GM19463 (cell line): Measurements from ENCODE around the gene GIGYF1.
"Not testable (repeated sequence)": the region's sequence is repeated elsewhere in the genome, so short reads cannot be mapped to it uniquely, and the experiment has no call there.

Experiments used
- ATAC-seq: cut with Tn5 transposase; IDR thresholded peaks from one replicate; pipeline ENCODE4 v1.9.1; 2021; ENCODE audit warnings: mild to moderate bottlenecking, moderate library complexity; ENCODE audit not compliant: unreplicated experiment

Gene GIGYF1, protein sequence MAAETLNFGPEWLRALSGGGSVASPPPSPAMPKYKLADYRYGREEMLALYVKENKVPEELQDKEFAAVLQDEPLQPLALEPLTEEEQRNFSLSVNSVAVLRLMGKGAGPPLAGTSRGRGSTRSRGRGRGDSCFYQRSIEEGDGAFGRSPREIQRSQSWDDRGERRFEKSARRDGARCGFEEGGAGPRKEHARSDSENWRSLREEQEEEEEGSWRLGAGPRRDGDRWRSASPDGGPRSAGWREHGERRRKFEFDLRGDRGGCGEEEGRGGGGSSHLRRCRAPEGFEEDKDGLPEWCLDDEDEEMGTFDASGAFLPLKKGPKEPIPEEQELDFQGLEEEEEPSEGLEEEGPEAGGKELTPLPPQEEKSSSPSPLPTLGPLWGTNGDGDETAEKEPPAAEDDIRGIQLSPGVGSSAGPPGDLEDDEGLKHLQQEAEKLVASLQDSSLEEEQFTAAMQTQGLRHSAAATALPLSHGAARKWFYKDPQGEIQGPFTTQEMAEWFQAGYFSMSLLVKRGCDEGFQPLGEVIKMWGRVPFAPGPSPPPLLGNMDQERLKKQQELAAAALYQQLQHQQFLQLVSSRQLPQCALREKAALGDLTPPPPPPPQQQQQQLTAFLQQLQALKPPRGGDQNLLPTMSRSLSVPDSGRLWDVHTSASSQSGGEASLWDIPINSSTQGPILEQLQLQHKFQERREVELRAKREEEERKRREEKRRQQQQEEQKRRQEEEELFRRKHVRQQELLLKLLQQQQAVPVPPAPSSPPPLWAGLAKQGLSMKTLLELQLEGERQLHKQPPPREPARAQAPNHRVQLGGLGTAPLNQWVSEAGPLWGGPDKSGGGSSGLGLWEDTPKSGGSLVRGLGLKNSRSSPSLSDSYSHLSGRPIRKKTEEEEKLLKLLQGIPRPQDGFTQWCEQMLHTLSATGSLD (N-terminal part only)

DNA sequence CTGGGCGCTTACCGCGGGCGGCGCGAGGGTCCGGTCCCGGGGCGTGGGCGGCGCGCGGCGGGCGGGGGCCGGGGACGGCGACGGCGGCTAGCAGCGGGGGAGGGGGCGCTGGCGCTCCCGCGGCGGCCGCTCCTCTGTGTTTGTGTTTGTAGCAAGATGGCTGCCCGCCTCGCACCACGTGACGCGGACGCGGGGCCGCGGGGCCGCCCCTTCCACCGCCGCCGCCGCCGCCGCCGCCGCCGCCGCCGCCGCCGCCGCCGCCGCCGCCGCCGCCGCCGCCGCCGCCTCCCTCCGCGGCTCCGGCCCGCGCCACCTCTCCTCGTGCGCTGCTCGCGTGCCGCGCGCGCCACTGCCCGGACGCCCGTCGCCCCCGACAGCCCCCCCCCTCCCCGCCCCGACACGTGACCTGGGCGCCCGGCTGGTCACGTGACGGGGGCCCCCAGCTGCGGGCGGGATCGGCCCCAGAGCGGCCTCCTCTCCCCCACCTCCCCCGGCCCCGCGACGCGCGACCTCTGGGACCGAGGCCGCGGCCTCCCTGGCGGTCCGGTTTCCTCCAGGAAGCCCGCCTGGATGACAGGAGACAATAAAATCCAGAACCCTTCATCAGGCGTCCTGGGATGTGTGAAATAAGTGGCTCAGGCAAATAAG lies at the start of gene GIGYF1:
TSS of gene GIGYF1 (minus strand) at position 153 of the 648 bp plus-strand sequence. CDS start 6,012 bp downstream, outside the sequence.
- peak; percentile 43 for ATAC-seq

DNA sequence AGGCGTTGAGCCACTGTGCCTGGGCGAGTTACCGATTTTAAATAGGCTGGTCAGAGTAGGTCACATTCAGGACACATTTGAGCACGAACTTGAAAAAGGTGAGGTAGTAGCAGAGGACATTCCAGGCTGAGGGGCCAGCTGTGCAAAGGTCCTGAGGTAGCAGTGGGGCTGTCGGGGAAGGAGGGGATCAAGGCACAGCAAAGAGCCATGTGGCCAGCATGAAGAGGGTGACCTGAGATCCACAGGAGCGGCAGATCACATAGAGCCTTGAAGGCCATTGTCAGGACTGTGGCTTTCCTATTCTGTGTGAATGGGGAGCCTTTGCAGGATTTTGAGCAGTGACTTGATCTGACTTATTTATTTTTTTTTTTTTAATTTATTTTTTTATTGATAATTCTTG lies 45.9 kb upstream of the GIGYF1 start:
- no peak for ATAC-seq

DNA sequence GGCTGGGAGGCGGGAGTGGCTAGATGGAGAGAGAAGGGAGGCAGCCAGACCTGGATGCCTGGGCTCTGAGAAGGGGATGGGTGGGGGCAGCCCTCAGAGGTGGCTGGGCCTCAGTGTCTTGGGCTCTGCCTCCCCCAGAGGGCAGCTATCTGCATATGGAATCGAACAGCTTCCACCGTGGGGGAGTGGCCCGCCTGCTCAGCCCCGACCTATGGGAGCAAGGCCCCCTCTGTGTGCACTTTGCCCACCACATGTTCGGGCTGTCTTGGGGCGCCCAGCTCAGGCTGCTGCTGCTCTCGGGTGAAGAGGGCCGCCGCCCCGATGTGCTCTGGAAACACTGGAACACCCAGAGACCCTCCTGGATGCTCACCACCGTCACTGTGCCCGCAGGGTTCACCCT lies 42.6 kb upstream of the GIGYF1 start:
- no peak for ATAC-seq

DNA sequence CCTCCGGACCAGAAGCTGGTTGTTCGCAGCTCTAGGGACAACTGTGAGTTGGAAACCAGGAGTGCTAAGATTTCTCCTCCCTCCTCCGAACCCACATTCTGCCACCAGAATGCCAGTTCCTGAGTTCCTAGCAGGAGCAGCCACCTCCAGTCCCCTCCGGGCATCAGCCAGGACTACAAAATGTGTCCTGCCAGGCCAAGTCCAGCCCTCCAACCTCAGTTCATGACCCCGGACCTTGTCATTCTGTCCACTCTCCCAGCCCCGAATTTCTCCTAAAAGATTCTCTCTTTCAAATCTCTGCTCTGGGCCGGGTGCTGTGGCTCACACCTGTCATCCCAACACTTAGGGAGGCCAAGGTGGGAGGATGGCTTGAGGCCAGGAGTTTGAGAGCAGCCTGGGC lies 41.7 kb upstream of the GIGYF1 start:
- no peak for ATAC-seq

DNA sequence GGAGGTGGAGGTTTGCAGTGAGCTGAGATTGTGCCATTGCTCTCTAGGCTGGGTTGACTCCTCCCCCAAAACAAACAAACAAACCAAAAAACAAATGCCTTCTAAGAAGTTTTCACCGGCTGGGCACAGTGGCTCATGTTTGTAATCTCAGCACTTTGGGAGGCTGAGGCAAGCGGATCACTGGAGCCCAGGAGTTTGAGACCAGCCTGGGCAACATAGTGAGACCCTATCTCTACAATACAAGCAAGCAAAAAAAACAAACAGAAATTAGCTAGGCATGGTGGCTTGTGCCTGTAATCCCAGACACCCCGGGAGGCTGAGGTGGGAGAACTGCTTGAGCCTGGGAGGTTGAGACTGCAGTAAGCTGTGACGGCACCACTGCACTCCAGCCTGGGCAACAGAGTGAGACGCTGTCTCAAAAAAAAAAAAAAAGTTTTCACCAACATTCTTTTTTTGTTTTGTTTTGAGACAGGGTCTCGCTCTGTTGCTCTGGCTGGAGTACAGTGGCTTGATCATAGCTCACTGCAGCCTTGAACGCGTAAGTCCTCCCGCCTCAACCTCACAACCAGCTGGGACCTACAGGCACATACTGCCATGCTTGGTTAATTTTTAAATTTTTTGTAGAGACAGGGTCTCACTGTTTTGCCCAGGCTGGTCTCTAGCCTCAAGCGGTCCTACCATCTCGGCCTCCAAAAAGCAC lies 38.0 kb upstream of the GIGYF1 start:
- ATAC-seq = no peak

DNA sequence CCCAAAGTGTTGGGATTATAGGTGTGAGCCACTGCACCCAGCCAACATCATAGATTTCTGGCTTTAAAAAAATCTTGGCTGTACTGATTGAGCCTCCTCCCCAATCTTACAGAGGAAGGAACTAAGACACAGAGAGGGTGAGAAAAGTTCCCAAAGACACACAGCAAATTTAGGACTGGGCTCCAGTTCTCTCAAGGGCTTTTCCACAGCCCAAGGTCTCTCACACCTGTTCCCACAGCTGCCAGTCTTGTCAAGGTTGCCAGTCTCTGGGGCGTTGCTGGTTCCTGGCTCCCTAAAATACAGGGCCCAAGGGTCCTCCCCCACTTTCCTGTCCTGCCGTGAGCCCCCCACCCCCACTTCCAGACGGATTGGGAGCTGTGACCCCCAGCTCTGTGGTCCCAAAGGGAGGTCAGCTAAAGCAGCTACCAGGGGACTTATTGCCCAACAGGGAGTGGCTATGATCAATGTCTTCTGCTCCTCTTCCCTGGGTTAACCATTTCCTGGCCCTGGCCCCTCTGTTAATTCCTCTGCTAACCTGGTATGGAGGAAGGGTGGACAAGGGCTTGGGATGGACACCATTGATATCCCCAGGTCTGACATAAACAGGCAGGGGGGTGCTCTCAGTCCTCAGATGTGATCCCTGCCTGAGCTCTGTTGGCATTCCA lies 36.2 kb upstream of the GIGYF1 start:
- ATAC-seq = no peak

DNA sequence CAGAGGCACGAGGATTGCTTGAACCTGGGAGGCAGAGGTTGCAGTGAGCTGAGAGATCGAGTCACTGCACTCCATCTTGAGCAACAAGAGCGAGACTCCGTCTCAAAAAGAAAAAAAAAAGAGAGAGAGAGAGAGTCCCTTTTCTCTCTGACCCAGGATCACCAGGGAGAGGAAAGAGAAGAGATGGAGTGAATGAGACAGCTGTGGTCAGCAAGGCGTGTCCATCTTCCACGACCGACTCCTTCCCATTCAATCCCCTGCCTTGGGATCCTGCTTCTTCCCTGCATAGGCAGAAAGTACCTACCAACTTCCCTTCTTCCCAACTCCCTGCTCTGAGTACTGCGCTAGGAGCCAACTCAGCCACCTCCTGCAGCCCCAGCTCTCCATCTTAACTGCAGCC lies 34.1 kb upstream of the GIGYF1 start:
- ATAC-seq = no peak

DNA sequence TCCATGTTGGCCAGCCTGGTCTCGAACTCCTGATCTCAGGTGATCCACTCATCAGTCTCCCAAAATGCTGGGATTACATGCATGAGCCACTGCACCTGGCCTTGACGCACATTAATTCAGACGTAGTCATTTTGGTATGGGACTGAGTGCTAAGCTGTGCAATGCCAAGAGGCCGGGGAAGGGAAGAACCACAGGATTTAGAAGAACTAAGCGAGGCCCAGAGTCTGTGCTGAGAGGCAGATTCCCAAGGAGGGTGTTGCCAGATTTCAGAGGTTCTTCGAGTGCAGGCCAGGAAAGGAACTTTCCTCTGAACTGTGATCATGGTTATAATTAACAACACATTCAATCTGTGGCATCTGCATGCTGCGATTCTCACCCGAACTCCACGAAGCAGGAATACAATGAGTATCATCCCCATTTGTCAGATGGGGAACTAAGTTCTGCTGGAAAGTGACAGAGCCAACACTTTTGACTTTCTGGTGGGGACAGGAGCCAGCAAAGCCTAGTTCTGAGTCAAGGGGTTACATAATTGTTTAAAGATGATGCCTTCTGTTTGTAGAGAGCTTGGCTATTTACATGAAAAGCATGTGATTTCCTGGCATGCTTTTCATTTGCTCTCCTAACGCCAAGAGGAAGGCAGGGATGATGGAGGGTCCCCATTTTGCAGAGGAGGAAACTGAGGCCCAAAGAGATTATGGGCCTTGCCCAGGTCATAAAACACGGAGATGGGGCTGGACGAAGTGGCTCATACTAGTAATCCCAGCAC lies 33.1 kb upstream of the GIGYF1 start:
- no peak for ATAC-seq

DNA sequence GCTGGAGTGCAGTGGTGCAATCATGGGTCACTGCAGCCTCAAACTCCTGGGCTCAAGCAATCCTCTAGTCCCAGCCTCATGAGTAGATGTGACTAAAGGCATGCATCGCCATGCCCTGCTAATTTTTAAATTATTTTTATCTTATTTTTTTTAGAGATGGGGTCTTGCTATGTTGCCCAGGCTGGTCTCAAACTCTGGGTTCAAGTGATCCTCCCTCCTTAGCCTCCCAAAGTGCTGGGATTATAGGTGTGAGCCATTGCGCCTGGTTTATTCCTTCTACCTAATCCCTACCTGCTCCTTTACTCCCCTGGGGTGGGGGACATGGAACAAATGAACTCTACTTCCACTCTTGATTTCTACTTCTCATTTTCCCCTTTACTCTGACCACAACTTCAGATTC lies 30.3 kb upstream of the GIGYF1 start:
- ATAC-seq = not testable (repeated sequence)

DNA sequence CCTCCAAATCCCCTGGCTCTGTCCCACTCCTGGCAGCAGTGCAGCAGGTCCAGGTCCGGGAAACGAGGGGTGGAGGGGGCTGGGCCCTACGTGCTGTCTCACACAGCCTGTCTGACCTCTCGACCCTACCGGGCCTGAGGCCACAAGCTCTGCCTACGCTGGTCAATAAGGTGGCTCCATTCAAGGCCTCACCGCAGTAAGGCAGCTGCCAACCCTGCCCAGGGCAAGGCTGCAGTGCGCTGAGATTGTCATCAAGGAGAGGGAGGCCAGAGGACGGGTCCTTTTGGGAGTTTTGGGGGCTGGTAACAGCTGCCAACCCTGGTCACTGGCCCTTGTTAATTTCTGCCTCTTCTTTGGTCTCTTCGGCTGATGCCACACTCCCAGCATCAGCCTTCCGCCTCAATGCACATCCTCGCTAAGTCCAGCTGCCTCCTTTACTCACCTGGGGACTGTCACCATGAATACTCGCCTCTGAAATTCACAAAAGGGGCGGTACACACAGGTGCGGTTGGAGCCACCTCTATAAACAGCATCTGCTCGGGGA lies 29.8 kb upstream of the GIGYF1 start:
- ATAC-seq = no peak

DNA sequence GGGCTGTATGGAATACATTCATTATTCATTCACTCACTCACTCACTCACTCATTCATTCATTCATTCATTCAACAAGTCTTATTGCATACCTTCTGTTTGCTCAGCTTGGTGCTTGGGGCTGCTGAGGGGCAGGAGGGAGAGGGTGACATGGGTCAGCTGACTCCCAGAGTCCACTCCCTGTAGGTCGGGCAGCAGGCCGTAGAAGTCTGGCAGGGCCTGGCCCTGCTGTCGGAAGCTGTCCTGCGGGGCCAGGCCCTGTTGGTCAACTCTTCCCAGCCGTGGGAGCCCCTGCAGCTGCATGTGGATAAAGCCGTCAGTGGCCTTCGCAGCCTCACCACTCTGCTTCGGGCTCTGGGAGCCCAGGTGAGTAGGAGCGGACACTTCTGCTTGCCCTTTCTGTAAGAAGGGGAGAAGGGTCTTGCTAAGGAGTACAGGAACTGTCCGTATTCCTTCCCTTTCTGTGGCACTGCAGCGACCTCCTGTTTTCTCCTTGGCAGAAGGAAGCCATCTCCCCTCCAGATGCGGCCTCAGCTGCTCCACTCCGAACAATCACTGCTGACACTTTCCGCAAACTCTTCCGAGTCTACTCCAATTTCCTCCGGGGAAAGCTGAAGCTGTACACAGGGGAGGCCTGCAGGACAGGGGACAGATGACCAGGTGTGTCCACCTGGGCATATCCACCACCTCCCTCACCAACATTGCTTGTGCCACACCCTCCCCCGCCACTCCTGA lies 28.6 kb upstream of the GIGYF1 start:
- ATAC-seq = no peak

DNA sequence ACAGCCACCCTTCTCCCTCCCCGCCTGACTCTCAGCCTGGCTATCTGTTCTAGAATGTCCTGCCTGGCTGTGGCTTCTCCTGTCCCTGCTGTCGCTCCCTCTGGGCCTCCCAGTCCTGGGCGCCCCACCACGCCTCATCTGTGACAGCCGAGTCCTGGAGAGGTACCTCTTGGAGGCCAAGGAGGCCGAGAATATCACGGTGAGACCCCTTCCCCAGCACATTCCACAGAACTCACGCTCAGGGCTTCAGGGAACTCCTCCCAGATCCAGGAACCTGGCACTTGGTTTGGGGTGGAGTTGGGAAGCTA lies 27.4 kb upstream of the GIGYF1 start:
- ATAC-seq = no peak

DNA sequence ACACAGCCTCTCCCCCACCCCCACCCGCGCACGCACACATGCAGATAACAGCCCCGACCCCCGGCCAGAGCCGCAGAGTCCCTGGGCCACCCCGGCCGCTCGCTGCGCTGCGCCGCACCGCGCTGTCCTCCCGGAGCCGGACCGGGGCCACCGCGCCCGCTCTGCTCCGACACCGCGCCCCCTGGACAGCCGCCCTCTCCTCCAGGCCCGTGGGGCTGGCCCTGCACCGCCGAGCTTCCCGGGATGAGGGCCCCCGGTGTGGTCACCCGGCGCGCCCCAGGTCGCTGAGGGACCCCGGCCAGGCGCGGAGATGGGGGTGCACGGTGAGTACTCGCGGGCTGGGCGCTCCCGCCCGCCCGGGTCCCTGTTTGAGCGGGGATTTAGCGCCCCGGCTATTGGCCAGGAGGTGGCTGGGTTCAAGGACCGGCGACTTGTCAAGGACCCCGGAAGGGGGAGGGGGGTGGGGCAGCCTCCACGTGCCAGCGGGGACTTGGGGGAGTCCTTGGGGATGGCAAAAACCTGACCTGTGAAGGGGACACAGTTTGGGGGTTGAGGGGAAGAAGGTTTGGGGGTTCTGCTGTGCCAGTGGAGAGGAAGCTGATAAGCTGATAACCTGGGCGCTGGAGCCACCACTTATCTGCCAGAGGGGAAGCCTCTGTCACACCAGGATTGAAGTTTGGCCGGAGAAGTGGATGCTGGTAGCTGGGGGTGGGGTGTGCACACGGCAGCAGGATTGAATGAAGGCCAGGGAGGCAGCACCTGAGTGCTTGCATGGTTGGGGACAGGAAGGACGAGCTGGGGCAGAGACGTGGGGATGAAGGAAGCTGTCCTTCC lies 26.8 kb upstream of the GIGYF1 start:
- ATAC-seq = no peak

DNA sequence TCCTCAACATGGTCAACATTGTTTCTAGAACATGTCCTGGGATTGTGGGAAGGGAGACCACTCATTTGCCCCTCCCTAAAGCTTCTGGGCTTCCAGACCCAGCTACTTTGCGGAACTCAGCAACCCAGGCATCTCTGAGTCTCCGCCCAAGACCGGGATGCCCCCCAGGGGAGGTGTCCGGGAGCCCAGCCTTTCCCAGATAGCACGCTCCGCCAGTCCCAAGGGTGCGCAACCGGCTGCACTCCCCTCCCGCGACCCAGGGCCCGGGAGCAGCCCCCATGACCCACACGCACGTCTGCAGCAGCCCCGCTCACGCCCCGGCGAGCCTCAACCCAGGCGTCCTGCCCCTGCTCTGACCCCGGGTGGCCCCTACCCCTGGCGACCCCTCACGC lies 26.2 kb upstream of the GIGYF1 start, which contains the start of gene EPO:
TSS of gene EPO (plus strand) at position 190 of the 392 bp plus-strand sequence. CDS start 513 bp downstream, outside the sequence.
- ATAC-seq = no peak

DNA sequence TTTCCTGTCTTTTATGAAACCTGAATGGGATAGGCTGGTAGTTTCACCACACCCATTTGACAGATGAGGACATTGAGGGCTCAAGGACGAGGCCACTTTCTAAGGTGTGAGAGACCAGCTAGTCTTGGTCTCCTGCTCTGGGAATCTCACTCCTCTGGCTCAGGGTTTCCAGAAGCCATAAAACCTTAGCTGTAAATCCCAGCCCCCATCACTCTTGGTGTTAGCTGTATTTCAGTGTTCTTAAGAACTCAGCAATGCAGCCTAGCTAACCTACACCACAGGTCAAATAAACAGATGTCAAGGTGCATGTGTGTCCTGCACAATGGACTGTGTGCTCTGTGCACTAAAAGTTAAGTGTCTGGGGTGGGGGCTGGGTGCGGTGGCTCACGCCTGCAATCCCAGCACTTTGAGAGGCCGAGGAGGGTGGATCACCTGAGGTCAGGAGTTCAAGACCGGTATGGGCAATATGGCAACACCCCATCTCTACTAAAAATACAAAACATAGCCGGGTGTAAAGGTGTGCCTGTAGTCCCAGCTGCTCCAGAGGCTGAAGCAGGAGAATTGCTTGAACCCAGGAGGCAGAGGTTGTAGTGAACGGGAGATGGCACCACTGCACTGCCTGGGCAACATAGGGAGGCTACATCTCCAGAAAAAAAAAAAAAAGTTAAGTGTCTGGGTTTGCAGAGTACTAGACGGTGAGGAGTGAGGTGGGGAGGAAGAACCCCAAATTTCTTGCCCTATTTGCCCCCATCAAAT lies 25.7 kb upstream of the GIGYF1 start:
- no peak for ATAC-seq

DNA sequence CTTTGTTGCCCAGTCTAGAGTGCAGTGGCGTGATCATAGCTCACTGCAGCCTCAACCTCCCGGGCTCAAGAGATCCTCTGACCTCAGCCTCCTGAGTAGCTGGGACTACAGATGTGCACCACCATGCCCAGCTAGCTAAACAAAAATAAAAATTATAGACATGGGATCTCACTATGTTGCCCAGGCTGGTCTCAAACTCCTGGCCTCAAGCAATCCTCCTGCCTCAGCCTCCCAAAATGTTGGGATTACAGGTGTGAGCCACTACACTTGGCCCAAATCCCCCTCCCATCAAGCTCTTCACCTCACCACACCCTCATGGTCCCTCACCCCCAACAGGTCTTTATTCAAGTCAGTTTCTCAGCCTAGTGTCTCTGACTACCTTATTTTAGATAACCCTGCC lies 23.0 kb upstream of the GIGYF1 start:
- not testable (repeated sequence) for ATAC-seq

DNA sequence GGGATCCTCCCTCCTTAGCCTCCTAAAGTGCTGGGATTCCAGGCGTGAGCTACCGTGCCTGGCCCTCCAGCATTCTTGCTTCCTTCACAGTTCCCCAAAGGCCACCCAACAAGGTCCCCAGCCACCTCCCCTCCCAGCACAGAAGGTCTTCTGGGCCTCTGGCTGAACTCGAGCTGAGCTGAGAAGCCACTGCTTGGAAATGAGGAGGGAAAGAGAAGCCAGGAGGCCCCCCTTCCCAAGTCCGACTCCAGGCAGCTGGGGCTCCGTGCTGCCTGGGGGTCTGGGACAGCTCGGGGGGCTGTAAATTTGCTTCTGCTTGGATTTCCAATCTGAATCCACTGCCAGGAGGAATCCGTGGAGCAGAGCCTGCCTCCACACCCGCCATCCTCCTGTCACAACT lies 20.7 kb upstream of the GIGYF1 start:
- no peak for ATAC-seq
